Measurements from ENCODE around the gene HPCAL1. TPM values are rescaled to one million over a fixed set of nuclear protein-coding genes. Genes with fewer than 3 reads are reported as not detected.

The HPCAL1 gene
- total RNA-seq, 6 experiments from 2014 or later: 36.3 to 60.3 (median 57.2) TPM

GRCh38 chr2:10410001-10410822 is 107.5 kb downstream of the HPCAL1 start:
- no peak overlapping the region for H3K27ac Mint-ChIP-seq
- H3K4me1 Mint-ChIP-seq (ENCODE audit: low read depth): peaks cover 55% of the 10 kb centered on the region
- H3K27me3 Mint-ChIP-seq (ENCODE audit: insufficient read depth): peaks cover 3% of the 10 kb centered on the region; the same call in 1 of the 2 replicates
- H3K4me3 Mint-ChIP-seq: no peak overlapping the region
- TF ChIP-seq CTCF (IDR thresholded peaks at IDR 0.05): no peak
- DNase-seq: no peak
- H3K9me3 Mint-ChIP-seq: no peaks in the 10 kb centered on the region
- peaks cover 9% of the 10 kb centered on the region; the same call in 1 of the 2 replicates for H3K36me3 Mint-ChIP-seq (ENCODE audit: low read depth)

- TF ChIP-seq CTCF (IDR thresholded peaks at IDR 0.05): no peak
- no peak overlapping the region for H3K27ac Mint-ChIP-seq
- H3K36me3 Mint-ChIP-seq (ENCODE audit: low read depth): peaks cover 9% of the 10 kb centered on the region; the same call in 1 of the 2 replicates
- peaks cover 48% of the 10 kb centered on the region for H3K4me1 Mint-ChIP-seq (ENCODE audit: low read depth)
- no peak for DNase-seq
- H3K27me3 Mint-ChIP-seq (ENCODE audit: insufficient read depth): peaks cover 2% of the 10 kb centered on the region; the same call in 1 of the 2 replicates
- H3K4me3 Mint-ChIP-seq: no peak overlapping the region
- no peaks in the 10 kb centered on the region for H3K9me3 Mint-ChIP-seq
These were observed 108.2 kb downstream of the HPCAL1 start for GRCh38 chr2:10410823-10411437.

- no peak for DNase-seq
These were observed 108.9 kb downstream of the HPCAL1 start for GRCh38 chr2:10411557-10411956.

GRCh38 chr2:10412380-10412779 is 109.7 kb downstream of the HPCAL1 start:
- TF ChIP-seq CTCF (IDR thresholded peaks at IDR 0.05): no peak
- peaks cover under 1% of the 10 kb centered on the region; the same call in 1 of the 2 replicates for H3K27me3 Mint-ChIP-seq (ENCODE audit: insufficient read depth)
- H3K4me3 Mint-ChIP-seq: no peak overlapping the region
- DNase-seq: peak; percentile 32
- no peak overlapping the region for H3K27ac Mint-ChIP-seq
- H3K36me3 Mint-ChIP-seq (ENCODE audit: low read depth): peaks cover 9% of the 10 kb centered on the region; the same call in 1 of the 2 replicates
- H3K9me3 Mint-ChIP-seq: no peaks in the 10 kb centered on the region
- H3K4me1 Mint-ChIP-seq (ENCODE audit: low read depth): peaks cover 33% of the 10 kb centered on the region

More at GRCh38 chr2:10411557-10411956, 108.9 kb downstream of the HPCAL1 start:
- Mint-ChIP-seq H3K27ac (no peak overlapping the region), H3K4me1 (ENCODE audit: low read depth) (peaks cover 41% of the 10 kb centered on the region), H3K4me3 (no peak overlapping the region), H3K27me3 (ENCODE audit: insufficient read depth) (peaks cover 2% of the 10 kb centered on the region; the same call in 1 of the 2 replicates), H3K36me3 (ENCODE audit: low read depth) (peaks cover 9% of the 10 kb centered on the region; the same call in 1 of the 2 replicates), H3K9me3 (no peaks in the 10 kb centered on the region)
- TF ChIP-seq CTCF (IDR thresholded peaks at IDR 0.05): no peak

GRCh38 chr2:10413503-10413902 is 110.8 kb downstream of the HPCAL1 start:
- Mint-ChIP-seq H3K36me3 (ENCODE audit: low read depth) (peaks cover 9% of the 10 kb centered on the region; the same call in 1 of the 2 replicates), H3K27ac (no peak overlapping the region), H3K27me3 (ENCODE audit: insufficient read depth) (no peaks in the 10 kb centered on the region), H3K9me3 (no peaks in the 10 kb centered on the region), H3K4me1 (ENCODE audit: low read depth) (peaks cover 22% of the 10 kb centered on the region), H3K4me3 (no peak overlapping the region)
- TF ChIP-seq CTCF (IDR thresholded peaks at IDR 0.05): no peak
- no peak for DNase-seq
